ENCODE data around the gene TMEM95. TPM values are rescaled to one million over a fixed set of nuclear protein-coding genes. Genes with fewer than 3 reads are reported as not detected.

TMEM95 gene
- total and polyA plus RNA-seq, 2 experiments from 2014 or later, result not detected

DNA sequence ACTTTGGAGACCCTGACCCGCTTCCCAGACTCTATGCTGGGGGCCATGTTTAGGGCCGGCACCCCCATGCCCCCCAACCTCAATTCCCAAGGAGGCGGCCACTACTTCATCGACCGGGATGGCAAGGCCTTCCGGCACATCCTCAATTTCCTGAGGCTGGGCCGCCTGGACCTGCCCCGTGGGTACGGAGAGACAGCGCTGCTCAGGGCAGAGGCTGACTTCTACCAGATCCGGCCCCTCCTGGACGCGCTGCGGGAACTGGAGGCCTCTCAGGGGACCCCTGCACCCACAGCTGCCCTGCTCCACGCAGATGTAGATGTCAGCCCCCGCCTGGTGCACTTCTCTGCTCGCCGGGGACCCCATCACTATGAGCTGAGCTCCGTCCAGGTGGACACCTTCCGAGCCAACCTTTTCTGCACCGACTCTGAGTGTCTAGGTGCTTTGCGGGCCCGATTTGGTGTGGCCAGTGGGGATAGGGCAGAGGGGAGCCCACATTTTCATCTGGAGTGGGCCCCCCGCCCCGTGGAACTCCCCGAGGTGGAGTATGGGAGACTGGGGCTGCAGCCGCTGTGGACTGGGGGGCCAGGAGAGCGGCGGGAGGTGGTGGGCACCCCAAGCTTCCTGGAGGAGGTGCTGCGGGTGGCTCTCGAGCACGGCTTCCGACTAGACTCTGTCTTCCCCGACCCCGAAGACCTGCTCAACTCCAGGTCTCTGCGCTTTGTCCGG lies 1.9 kb upstream of the TMEM95 start:
- TF ChIP-seq, protein P1, sequence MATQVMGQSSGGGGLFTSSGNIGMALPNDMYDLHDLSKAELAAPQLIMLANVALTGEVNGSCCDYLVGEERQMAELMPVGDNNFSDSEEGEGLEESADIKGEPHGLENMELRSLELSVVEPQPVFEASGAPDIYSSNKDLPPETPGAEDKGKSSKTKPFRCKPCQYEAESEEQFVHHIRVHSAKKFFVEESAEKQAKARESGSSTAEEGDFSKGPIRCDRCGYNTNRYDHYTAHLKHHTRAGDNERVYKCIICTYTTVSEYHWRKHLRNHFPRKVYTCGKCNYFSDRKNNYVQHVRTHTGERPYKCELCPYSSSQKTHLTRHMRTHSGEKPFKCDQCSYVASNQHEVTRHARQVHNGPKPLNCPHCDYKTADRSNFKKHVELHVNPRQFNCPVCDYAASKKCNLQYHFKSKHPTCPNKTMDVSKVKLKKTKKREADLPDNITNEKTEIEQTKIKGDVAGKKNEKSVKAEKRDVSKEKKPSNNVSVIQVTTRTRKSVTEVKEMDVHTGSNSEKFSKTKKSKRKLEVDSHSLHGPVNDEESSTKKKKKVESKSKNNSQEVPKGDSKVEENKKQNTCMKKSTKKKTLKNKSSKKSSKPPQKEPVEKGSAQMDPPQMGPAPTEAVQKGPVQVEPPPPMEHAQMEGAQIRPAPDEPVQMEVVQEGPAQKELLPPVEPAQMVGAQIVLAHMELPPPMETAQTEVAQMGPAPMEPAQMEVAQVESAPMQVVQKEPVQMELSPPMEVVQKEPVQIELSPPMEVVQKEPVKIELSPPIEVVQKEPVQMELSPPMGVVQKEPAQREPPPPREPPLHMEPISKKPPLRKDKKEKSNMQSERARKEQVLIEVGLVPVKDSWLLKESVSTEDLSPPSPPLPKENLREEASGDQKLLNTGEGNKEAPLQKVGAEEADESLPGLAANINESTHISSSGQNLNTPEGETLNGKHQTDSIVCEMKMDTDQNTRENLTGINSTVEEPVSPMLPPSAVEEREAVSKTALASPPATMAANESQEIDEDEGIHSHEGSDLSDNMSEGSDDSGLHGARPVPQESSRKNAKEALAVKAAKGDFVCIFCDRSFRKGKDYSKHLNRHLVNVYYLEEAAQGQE (IDR thresholded peaks at IDR 0.05; ENCODE audit: unreplicated experiment), result no peak
- TF ChIP-seq, protein P2, sequence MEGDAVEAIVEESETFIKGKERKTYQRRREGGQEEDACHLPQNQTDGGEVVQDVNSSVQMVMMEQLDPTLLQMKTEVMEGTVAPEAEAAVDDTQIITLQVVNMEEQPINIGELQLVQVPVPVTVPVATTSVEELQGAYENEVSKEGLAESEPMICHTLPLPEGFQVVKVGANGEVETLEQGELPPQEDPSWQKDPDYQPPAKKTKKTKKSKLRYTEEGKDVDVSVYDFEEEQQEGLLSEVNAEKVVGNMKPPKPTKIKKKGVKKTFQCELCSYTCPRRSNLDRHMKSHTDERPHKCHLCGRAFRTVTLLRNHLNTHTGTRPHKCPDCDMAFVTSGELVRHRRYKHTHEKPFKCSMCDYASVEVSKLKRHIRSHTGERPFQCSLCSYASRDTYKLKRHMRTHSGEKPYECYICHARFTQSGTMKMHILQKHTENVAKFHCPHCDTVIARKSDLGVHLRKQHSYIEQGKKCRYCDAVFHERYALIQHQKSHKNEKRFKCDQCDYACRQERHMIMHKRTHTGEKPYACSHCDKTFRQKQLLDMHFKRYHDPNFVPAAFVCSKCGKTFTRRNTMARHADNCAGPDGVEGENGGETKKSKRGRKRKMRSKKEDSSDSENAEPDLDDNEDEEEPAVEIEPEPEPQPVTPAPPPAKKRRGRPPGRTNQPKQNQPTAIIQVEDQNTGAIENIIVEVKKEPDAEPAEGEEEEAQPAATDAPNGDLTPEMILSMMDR (conservative IDR thresholded peaks at IDR 0.05; ENCODE audit: low read depth in 2 of 2), result no peak
- TF ChIP-seq NANOG (IDR thresholded peaks at IDR 0.05; ENCODE audit: borderline replicate concordance), result no peak
- no peak for TF ChIP-seq STAT1 (IDR thresholded peaks at IDR 0.05; ENCODE audit: unreplicated experiment)
- TF ChIP-seq ZNF114 (CRISPR knock-in tag; IDR thresholded peaks at IDR 0.05), result no peak
- TF ChIP-seq EZH2 (IDR thresholded peaks at IDR 0.05; ENCODE audit: low read depth, unreplicated experiment), result no peak

DNA sequence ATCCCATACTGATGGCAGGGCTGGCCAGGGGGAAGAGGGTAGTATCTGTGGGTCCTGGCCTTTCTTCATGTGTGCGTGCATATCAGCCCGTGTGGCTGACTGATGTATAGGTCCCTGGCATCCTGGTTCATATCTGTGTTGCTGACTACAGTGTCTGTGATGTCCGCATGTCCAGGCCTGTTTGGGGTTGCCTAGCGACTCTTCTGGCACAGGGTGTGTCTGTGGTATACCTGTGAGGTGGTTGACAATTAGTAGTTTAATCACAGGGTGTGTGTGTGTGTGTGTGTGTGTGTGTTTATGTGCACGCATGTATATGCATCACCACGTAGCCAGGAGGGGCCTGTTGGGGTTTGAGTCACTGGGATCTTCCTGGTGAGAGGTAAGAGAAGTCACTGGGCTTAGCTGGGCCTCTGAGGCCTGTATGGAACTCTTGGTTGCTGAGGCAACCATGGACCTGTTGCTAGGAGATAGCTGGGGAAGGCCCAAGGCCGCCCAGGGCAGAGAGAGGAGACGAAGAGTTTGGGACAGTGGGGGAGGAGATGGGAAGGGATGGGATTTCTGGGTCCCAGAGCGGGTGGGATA lies 603 bp upstream of the TMEM95 start:
- Histone ChIP-seq H3K4me1 (ENCODE audit: insufficient read depth) (peaks cover 23% of the 10 kb centered on the region), H3K36me3 (ENCODE audit: insufficient read depth) (no peaks in the 10 kb centered on the region), H4K20me1 (replicated peaks; ENCODE audit: insufficient read depth) (no peaks in the 10 kb centered on the region; the same call in 1 of the 2 replicates), H3K27me3 (ENCODE audit: insufficient read depth) (no peaks in the 10 kb centered on the region), H2AFZ (no peak overlapping the region), H3K27ac (ENCODE audit: low read depth) (no peak overlapping the region), H3K4me3 (no peak overlapping the region), H3K4me2 (no peak overlapping the region), H3F3A (replicated peaks; ENCODE audit: low read depth) (peaks cover 16% of the 10 kb centered on the region), H3K79me2 (replicated peaks; ENCODE audit: insufficient read depth) (no peaks in the 10 kb centered on the region), H3K9me2 (ENCODE audit: insufficient read depth) (no peaks in the 10 kb centered on the region)
- ATAC-seq (no peak), DNase-seq (ENCODE audit: low spot score) (peak; percentile 38)
- H3K4me1 Mint-ChIP-seq, result peaks cover 28% of the 10 kb centered on the region
- peaks cover 4% of the 10 kb centered on the region; the same call in 1 of the 3 replicates for H3K36me3 Mint-ChIP-seq (ENCODE audit: low read depth)
- H3K27me3 Mint-ChIP-seq (ENCODE audit: insufficient read depth, low read depth, poor library complexity), result peaks cover 43% of the 10 kb centered on the region
- no peaks in the 10 kb centered on the region for H3K9me3 Mint-ChIP-seq
- H3K4me3 Mint-ChIP-seq, result no peak overlapping the region; the same call in 2 of the 3 replicates
- no peak overlapping the region for H3K27ac Mint-ChIP-seq
- TF ChIP-seq EZH2 (IDR thresholded peaks at IDR 0.05; ENCODE audit: low read depth, unreplicated experiment) (no peak), POLR2AphosphoS5 (IDR thresholded peaks at IDR 0.05; ENCODE audit: low read depth) (no peak), ZNF114 (CRISPR knock-in tag; IDR thresholded peaks at IDR 0.05) (no peak), STAT1 (IDR thresholded peaks at IDR 0.05; ENCODE audit: unreplicated experiment) (no peak)
- TF ChIP-seq, protein P3, sequence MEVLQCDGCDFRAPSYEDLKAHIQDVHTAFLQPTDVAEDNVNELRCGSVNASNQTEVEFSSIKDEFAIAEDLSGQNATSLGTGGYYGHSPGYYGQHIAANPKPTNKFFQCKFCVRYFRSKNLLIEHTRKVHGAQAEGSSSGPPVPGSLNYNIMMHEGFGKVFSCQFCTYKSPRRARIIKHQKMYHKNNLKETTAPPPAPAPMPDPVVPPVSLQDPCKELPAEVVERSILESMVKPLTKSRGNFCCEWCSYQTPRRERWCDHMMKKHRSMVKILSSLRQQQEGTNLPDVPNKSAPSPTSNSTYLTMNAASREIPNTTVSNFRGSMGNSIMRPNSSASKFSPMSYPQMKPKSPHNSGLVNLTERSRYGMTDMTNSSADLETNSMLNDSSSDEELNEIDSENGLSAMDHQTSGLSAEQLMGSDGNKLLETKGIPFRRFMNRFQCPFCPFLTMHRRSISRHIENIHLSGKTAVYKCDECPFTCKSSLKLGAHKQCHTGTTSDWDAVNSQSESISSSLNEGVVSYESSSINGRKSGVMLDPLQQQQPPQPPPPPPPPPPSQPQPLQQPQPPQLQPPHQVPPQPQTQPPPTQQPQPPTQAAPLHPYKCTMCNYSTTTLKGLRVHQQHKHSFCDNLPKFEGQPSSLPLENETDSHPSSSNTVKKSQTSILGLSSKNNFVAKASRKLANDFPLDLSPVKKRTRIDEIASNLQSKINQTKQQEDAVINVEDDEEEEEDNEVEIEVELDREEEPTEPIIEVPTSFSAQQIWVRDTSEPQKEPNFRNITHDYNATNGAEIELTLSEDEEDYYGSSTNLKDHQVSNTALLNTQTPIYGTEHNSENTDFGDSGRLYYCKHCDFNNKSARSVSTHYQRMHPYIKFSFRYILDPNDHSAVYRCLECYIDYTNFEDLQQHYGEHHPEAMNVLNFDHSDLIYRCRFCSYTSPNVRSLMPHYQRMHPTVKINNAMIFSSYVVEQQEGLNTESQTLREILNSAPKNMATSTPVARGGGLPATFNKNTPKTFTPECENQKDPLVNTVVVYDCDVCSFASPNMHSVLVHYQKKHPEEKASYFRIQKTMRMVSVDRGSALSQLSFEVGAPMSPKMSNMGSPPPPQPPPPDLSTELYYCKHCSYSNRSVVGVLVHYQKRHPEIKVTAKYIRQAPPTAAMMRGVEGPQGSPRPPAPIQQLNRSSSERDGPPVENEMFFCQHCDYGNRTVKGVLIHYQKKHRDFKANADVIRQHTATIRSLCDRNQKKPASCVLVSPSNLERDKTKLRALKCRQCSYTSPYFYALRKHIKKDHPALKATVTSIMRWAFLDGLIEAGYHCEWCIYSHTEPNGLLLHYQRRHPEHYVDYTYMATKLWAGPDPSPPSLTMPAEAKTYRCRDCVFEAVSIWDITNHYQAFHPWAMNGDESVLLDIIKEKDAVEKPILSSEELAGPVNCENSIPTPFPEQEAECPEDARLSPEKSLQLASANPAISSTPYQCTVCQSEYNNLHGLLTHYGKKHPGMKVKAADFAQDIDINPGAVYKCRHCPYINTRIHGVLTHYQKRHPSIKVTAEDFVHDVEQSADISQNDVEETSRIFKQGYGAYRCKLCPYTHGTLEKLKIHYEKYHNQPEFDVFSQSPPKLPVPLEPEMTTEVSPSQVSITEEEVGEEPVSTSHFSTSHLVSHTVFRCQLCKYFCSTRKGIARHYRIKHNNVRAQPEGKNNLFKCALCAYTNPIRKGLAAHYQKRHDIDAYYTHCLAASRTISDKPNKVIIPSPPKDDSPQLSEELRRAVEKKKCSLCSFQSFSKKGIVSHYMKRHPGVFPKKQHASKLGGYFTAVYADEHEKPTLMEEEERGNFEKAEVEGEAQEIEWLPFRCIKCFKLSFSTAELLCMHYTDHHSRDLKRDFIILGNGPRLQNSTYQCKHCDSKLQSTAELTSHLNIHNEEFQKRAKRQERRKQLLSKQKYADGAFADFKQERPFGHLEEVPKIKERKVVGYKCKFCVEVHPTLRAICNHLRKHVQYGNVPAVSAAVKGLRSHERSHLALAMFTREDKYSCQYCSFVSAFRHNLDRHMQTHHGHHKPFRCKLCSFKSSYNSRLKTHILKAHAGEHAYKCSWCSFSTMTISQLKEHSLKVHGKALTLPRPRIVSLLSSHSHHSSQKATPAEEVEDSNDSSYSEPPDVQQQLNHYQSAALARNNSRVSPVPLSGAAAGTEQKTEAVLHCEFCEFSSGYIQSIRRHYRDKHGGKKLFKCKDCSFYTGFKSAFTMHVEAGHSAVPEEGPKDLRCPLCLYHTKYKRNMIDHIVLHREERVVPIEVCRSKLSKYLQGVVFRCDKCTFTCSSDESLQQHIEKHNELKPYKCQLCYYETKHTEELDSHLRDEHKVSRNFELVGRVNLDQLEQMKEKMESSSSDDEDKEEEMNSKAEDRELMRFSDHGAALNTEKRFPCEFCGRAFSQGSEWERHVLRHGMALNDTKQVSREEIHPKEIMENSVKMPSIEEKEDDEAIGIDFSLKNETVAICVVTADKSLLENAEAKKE (CRISPR knock-in tag; IDR thresholded peaks at IDR 0.05), result no peak

More for the DNA sequence above, 1.9 kb upstream of the TMEM95 start:
- Histone ChIP-seq H3K79me2 (replicated peaks; ENCODE audit: insufficient read depth) (no peaks in the 10 kb centered on the region), H3K4me3 (peak overlapping the region; percentile 96), H3F3A (replicated peaks; ENCODE audit: low read depth) (peaks cover 18% of the 10 kb centered on the region), H3K27ac (ENCODE audit: low read depth) (no peak overlapping the region), H3K9me2 (ENCODE audit: insufficient read depth) (no peaks in the 10 kb centered on the region), H4K20me1 (replicated peaks; ENCODE audit: insufficient read depth) (no peaks in the 10 kb centered on the region; the same call in 1 of the 2 replicates), H3K27me3 (ENCODE audit: insufficient read depth) (no peaks in the 10 kb centered on the region), H3K36me3 (ENCODE audit: insufficient read depth) (no peaks in the 10 kb centered on the region), H3K4me2 (peak overlapping the region; percentile 99), H2AFZ (no peak overlapping the region), H3K4me1 (ENCODE audit: insufficient read depth) (peaks cover 24% of the 10 kb centered on the region)
- Mint-ChIP-seq H3K27ac (no peak overlapping the region), H3K36me3 (ENCODE audit: low read depth) (peaks cover 4% of the 10 kb centered on the region; the same call in 1 of the 3 replicates), H3K4me3 (peak overlapping the region; percentile 82), H3K9me3 (no peaks in the 10 kb centered on the region), H3K27me3 (ENCODE audit: insufficient read depth, low read depth, poor library complexity) (peaks cover 45% of the 10 kb centered on the region), H3K4me1 (peaks cover 34% of the 10 kb centered on the region)
- ATAC-seq (no peak), DNase-seq (ENCODE audit: low spot score) (no peak)

Measured in GM23338 (cell line).